Adrenal gland (tissue), 5 donors: Measurements from ENCODE around the gene KDM2B.

Experiments
- POLR2A ChIP-seq, 2 donors: fragments of 450-650 bp; IDR thresholded peaks; one replicate each; pipeline ENCODE4 v1.6.1; 2017; ENCODE audit warnings: antibody characterized with exemption in 2 of 2, mild to moderate bottlenecking in 2 of 2, moderate library complexity in 1 of 2
- TF ChIP-seq, protein P1 (sequence below), 6 experiments: fragments of 450-650 bp in 4 of 6; fragments of 200-600 bp in 2 of 6; sonication (generic) in 1 of 6; IDR thresholded peaks; 1 replicate in 5 of 6; 2 replicates in 1 of 6; pipeline versions ENCODE4 v1.5.1 to v1.8.0; 2016 to 2021; ENCODE audit warnings: antibody characterized with exemption in 6 of 6, mild to moderate bottlenecking in 2 of 6, moderate library complexity in 1 of 6
- donor health status: DM: no; HTN: no; CAD: no.

- TF ChIP-seq, protein P1, sequence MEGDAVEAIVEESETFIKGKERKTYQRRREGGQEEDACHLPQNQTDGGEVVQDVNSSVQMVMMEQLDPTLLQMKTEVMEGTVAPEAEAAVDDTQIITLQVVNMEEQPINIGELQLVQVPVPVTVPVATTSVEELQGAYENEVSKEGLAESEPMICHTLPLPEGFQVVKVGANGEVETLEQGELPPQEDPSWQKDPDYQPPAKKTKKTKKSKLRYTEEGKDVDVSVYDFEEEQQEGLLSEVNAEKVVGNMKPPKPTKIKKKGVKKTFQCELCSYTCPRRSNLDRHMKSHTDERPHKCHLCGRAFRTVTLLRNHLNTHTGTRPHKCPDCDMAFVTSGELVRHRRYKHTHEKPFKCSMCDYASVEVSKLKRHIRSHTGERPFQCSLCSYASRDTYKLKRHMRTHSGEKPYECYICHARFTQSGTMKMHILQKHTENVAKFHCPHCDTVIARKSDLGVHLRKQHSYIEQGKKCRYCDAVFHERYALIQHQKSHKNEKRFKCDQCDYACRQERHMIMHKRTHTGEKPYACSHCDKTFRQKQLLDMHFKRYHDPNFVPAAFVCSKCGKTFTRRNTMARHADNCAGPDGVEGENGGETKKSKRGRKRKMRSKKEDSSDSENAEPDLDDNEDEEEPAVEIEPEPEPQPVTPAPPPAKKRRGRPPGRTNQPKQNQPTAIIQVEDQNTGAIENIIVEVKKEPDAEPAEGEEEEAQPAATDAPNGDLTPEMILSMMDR (IDR thresholded peaks at IDR 0.05) = no peak
- no peak for TF ChIP-seq POLR2A (IDR thresholded peaks at IDR 0.05)
Measured at GRCh38 chr12:121423682-121424623, 156.9 kb downstream of the KDM2B start.
